NB4 (cell line): ENCODE results near the gene ZBTB4.

Experiments
- CTCF ChIP-seq: IDR thresholded peaks from one replicate; pipeline ENCODE4 v1.5.1; 2012; ENCODE audit warnings: low read depth, low read length
- MYC ChIP-seq: IDR thresholded peaks from 2 replicates; pipeline ENCODE4 v1.6.1; 2011; ENCODE audit warnings: low read depth, low read length

GRCh38 chr17:7493941-7494340, 14.5 kb upstream of the ZBTB4 start:
- TF ChIP-seq CTCF (no peak), MYC (no peak)
